Heart right ventricle (tissue), 16 donors: ENCODE data around the gene CCDC92. TPM values are rescaled to one million over a fixed set of nuclear protein-coding genes. Genes with fewer than 3 reads are reported as not detected.

Source experiments
- ATAC-seq, 8 donors: fragments of 200-7000 bp; cut with Tn5 transposase; one replicate each; pipeline ENCODE4 v1.9.1; 2020; ENCODE audit warnings: mild to moderate bottlenecking in 8 of 8, moderate library complexity in 8 of 8, moderate number of reproducible peaks in 1 of 8
- DNase-seq, 2 donors: peaks; one replicate each; pipeline ENCODE4 v3.0.0-alpha.2; 2020
- H3K27ac ChIP-seq, 10 donors: fragments of 200-600 bp; sonication (generic) in 2 of 10; one replicate each; pipeline versions ENCODE4 v1.5.0 to v1.8.0; 2020 to 2022; ENCODE audit warnings: mild to moderate bottlenecking in 3 of 10
- H3K27me3 ChIP-seq, 7 donors: fragments of 200-600 bp; one replicate each; pipeline ENCODE4 v1.8.0; 2021 to 2022; ENCODE audit warnings: mild to moderate bottlenecking in 2 of 7
- H3K36me3 ChIP-seq, 9 donors: fragments of 200-600 bp; sonication (generic) in 1 of 9; one replicate each; pipeline versions ENCODE4 v1.5.0 to v1.8.0; 2020 to 2022; ENCODE audit warnings: mild to moderate bottlenecking in 2 of 9
- H3K4me1 ChIP-seq, 9 donors: fragments of 200-600 bp; sonication (generic) in 1 of 9; one replicate each; pipeline versions ENCODE4 v1.5.0 to v1.8.0; 2020 to 2022; ENCODE audit warnings: mild to moderate bottlenecking in 4 of 9
- H3K4me3 ChIP-seq, 10 donors: fragments of 200-600 bp; sonication (generic) in 2 of 10; one replicate each; pipeline versions ENCODE4 v1.5.0 to v1.8.0; 2020 to 2022; ENCODE audit warnings: mild to moderate bottlenecking in 7 of 10, moderate library complexity in 2 of 10
- H3K9me3 ChIP-seq, 11 donors: fragments of 200-600 bp in 10 of 11; sonication (generic) in 2 of 11; one replicate each; pipeline versions ENCODE4 v1.5.0 to v1.8.0; 2013 to 2022; ENCODE audit warnings: mild to moderate bottlenecking in 2 of 11, control low read depth in 1 of 11, moderate library complexity in 1 of 11
- WGBS, 2 donors: extraction: QIAGEN DNeasy Blood & Tissue Kit; methylation state at CpG; one replicate each; pipeline ENCODE4 v1.1.7; 2013; ENCODE audit warnings: inconsistent platforms in 1 of 2; 5-methylcytosine and 5-hydroxymethylcytosine counted together
- intact Hi-C, 10 donors: fragments of 100-400 bp; cut with DNase I; formaldehyde crosslinking; loops; one replicate each; pipeline versions ENCODE4 v1.11.1 to v1.14.2; 2022
- polyA plus RNA-seq, 2 donors: library from polyadenylated mRNA; stranded (reverse); fragments of 200-250 nt; gene quantifications; one replicate each; pipeline ENCODE4 v1.2.3, GENCODE V29; 2013
- total RNA-seq, 10 donors: library from RNA; stranded (reverse); fragmentation: NEBNext Ultra II Directional in 3 of 10; extraction: Animal tissue kit (Norgen Biotek cat#: 25700) in 3 of 10; gene quantifications; one replicate each; pipeline versions ENCODE4 v1.2.1 to v1.2.4, GENCODE V29; 2021 to 2023
- TF ChIP-seq, protein P1 (sequence below), 9 donors: fragments of 200-600 bp; sonication (generic) in 2 of 9; IDR thresholded peaks; one replicate each; pipeline versions ENCODE4 v1.5.0 to v1.8.0; 2021 to 2022; ENCODE audit warnings: antibody characterized with exemption in 9 of 9, mild to moderate bottlenecking in 5 of 9, moderate library complexity in 1 of 9
- donor health status: Arrhythmogenic right ventricular cardiomyopathy.
- donor health status: ischemic (EF 13 %, LVEDD 7.1; RV severe dilation, severe dysfunction).
- donor health status: healthy with polysubstance abuse.
- donor health status: DM: no; HTN: yes; CAD: no.
- donor health status: DM: no; HTN: no; CAD: no.
- donor health status: ischemic (EF 25% LVEDD 6.9; RV normal size, moderate dysfunction).
- donor health status: ischemic (EF 25% LVEDD 5.7; RV mildly dilated, moderate dysfunction).
- donor health status: healthy.
- donor health status: DM: yes; HTN: yes; CAD: no.
- donor health status: Ischemic cardiomyopathy.
- donor health status: ischemic (EF 35%, LVEDD 5.7; RV mildly dilated, moderate dysfunction).
- donor health status: nonischemic (EF 11% LVEDD 7.7; RV severe dilation, severe dysfunction).
- donor health status: DM: yes; HTN: yes; CAD: no.
- donor health status: PGD.
- donor health status: ischemic (EF 29% LVEDD 5.4; RV normal size, mild dysfunction).
- donor health status: nonischemic (EF 23%, LVEDD 6.1; RV moderate dilation, normal function).

The CCDC92 gene
- total and polyA plus RNA-seq, 12 donors = 38.5 to 77.1 (median 56.5) TPM

DNA sequence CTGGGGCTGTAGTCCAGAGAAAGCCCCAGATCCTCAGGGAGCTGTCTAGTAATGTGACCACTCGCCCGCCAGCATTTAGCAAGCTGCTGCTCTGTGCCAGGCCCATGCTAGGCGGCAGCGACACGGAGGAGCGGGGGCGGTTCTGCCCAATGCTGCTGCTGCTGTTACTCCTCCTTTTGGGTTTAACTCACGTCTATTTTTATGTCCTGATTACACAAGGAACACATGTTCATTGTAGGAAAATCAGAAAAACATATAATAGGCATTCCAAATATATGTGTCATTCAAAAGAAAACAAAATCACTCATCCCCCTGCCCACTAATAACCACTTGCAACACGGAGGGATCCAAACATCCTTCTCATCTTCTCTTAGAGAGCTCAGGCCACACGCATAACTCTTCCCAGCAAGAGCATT lies 30.4 kb downstream of the CCDC92 start:
- H3K4me3 ChIP-seq = no peak overlapping the region
- ATAC-seq (no peak), DNase-seq (no peak)
- H3K36me3 ChIP-seq = peaks cover 3 to 83% (median 32%) of the 10 kb centered on the region in 9 donors
- peaks cover 0 to 12% (median 0%) of the 10 kb centered on the region in 11 donors for H3K9me3 ChIP-seq
- H3K4me1 ChIP-seq = peaks cover 0 to 25% (median 13%) of the 10 kb centered on the region in 9 donors
- no peaks in the 10 kb centered on the region for H3K27me3 ChIP-seq
- H3K27ac ChIP-seq = peak overlapping the region in 1 of 10 donors; percentile 47
- intact Hi-C loops = no loop called here
- 86 to 90% methylated on average over 10 of the region's 10 CpGs for WGBS, 2 donors
- TF ChIP-seq, protein P1, sequence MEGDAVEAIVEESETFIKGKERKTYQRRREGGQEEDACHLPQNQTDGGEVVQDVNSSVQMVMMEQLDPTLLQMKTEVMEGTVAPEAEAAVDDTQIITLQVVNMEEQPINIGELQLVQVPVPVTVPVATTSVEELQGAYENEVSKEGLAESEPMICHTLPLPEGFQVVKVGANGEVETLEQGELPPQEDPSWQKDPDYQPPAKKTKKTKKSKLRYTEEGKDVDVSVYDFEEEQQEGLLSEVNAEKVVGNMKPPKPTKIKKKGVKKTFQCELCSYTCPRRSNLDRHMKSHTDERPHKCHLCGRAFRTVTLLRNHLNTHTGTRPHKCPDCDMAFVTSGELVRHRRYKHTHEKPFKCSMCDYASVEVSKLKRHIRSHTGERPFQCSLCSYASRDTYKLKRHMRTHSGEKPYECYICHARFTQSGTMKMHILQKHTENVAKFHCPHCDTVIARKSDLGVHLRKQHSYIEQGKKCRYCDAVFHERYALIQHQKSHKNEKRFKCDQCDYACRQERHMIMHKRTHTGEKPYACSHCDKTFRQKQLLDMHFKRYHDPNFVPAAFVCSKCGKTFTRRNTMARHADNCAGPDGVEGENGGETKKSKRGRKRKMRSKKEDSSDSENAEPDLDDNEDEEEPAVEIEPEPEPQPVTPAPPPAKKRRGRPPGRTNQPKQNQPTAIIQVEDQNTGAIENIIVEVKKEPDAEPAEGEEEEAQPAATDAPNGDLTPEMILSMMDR (IDR thresholded peaks at IDR 0.05) = no peak

DNA sequence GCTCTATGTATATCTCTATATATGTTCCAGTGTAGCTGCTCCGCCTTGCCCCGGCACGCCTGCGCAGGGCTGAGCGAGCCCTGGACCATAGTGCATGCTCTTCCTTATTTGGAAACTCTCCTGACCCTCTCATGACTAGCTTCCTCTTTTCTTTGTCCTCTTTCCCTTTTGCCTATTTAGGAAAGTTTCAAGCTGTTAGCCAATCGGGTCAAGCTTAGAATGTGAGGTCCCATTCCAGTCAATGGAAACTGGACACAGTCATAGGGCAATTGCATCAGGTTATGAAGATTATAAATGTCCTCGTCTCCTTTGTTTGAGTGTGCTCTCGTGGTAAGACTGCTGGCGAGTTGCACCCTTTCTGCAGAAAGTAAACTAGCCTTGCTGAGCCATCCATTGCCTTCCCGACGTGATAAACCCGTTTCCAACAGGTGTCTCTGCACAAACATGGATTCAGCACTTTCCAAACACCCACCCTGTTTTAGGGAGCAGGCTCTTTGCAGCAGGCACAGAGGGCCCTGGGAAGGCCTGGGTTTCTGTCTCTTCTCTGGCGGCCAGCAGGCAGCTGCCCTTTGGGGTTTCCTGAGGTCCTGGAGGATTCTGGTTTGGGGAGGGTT lies 30.9 kb downstream of the CCDC92 start:
- TF ChIP-seq, protein P1 (IDR thresholded peaks at IDR 0.05) = no peak
- ATAC-seq = no peak
- H3K9me3 ChIP-seq = peaks cover 0 to 12% (median 0%) of the 10 kb centered on the region in 11 donors
- peak overlapping the region in 1 of 10 donors; percentile 48 for H3K27ac ChIP-seq
- no peak overlapping the region for H3K4me3 ChIP-seq
- WGBS, 2 donors = 91 to 93% methylated on average over 13 of the region's 13 CpGs
- intact Hi-C loops = no loop called here
- no peak for DNase-seq
- no peaks in the 10 kb centered on the region for H3K27me3 ChIP-seq
- peaks cover 0 to 25% (median 8%) of the 10 kb centered on the region in 9 donors for H3K4me1 ChIP-seq
- peaks cover 3 to 88% (median 37%) of the 10 kb centered on the region in 9 donors for H3K36me3 ChIP-seq

DNA sequence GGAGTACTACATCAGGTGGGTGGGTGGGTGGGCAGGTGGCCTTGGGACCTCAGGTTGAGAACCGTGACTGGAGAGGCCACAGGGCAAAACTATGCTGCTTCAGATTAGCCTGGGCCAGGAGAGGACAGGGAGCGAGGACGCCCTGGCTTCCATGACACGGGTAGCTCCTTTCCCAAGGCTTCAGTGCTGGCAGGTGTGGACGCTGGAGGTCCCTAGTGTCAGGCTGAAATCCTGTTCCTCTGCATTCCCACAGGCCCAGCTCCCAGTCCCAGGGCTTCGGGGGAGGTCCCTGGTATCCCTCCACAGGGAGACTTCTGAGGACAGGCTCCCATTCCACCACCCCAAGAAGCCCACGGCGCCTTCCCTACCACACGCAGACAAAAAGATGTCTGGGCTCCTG lies 31.6 kb downstream of the CCDC92 start:
- H3K4me1 ChIP-seq = peaks cover 0 to 18% (median under 1%) of the 10 kb centered on the region in 9 donors
- H3K27ac ChIP-seq = peak overlapping the region in 1 of 10 donors; percentile 48
- H3K27me3 ChIP-seq = no peaks in the 10 kb centered on the region
- peaks cover 0 to 12% (median 0%) of the 10 kb centered on the region in 11 donors for H3K9me3 ChIP-seq
- WGBS, 2 donors = 95 to 97% methylated on average over 9 of the region's 9 CpGs
- TF ChIP-seq, protein P1 (IDR thresholded peaks at IDR 0.05) = no peak
- no peak for ATAC-seq
- no peak overlapping the region for H3K4me3 ChIP-seq
- peaks cover 3 to 93% (median 40%) of the 10 kb centered on the region in 9 donors for H3K36me3 ChIP-seq
- DNase-seq = no peak
- intact Hi-C loops = no loop called here

DNA sequence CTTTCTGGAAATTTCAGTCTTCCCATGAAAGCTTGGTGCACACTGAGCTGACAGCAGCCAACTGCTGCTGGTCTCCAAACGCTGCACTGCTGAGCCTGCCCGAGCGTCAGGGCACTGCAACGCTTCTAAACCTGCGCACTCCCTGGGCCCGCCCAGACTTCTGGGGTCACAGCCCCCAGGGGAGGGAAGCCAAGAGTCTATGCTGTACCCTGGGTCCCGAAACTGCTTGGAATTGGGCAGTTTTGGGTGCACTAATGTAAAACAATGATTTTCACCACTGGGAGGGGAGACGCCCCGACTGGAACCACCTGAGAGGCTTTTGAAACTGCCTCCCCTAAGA lies 32.0 kb downstream of the CCDC92 start:
- H3K27ac ChIP-seq = no peak overlapping the region
- H3K36me3 ChIP-seq = peaks cover 3 to 93% (median 40%) of the 10 kb centered on the region in 9 donors
- H3K9me3 ChIP-seq = peaks cover 0 to 12% (median 0%) of the 10 kb centered on the region in 11 donors
- TF ChIP-seq, protein P1 (IDR thresholded peaks at IDR 0.05) = no peak
- H3K4me1 ChIP-seq = peaks cover 0 to 17% (median 0%) of the 10 kb centered on the region in 9 donors
- WGBS, 2 donors = 95 to 98% methylated on average over 9 of the region's 9 CpGs
- no peak overlapping the region for H3K4me3 ChIP-seq
- no peaks in the 10 kb centered on the region for H3K27me3 ChIP-seq
- DNase-seq (no peak), ATAC-seq (no peak)
- intact Hi-C loops = no loop called here
